ENCODE measurements around the gene SGCB. TPM values are rescaled to one million over a fixed set of nuclear protein-coding genes. Genes with fewer than 3 reads are reported as not detected.

The SGCB gene
- polyA plus RNA-seq, 2 of the 4 experiments (the other 2 are of a cell fraction) = 20.9 to 25.1 TPM

- H3K27ac ChIP-seq = no peak overlapping the region
- CTCF ChIA-PET = no interaction called here
- POLR2A ChIA-PET = no interaction called here
- TF ChIP-seq MAFK (IDR thresholded peaks at IDR 0.05; ENCODE audit: partially characterized antibody) (no peak), ELK1 (IDR thresholded peaks at IDR 0.05; ENCODE audit: low read depth, low read length) (no peak), EHF (CRISPR knock-in tag; IDR thresholded peaks at IDR 0.05) (no peak), RAD21 (conservative IDR thresholded peaks at IDR 0.05 in 1 of 2, IDR thresholded peaks at IDR 0.05 in 1 of 2) (no peak)
- FAIRE-seq (no peak), ATAC-seq (no peak), DNase-seq (ENCODE audit: low read depth in 1 of 2, low spot score in 1 of 2) (no peak)
- 89% methylated on average over 2 of the region's 2 CpGs for WGBS (ENCODE audit: missing lambda C conversion rate)
- H3K4me1 ChIP-seq = no peaks in the 10 kb centered on the region
- no peaks in the 10 kb centered on the region for H3K9me3 ChIP-seq
- H3K4me3 ChIP-seq = no peak overlapping the region
- H3K4me2 ChIP-seq = no peak overlapping the region
These were observed 27.1 kb downstream of the SGCB start for GRCh38 chr4:52010986-52011385.

- DNase-seq (ENCODE audit: low read depth in 1 of 2, low spot score in 1 of 2) (no peak), FAIRE-seq (no peak), ATAC-seq (no peak)
- ChIA-PET POLR2A (no interaction called here), CTCF (interaction anchor here (1.3 kb wide), 1 partner anchor 175 kb away, joined by 3 read pairs; no protein-coding TSS in a partner anchor)
- TF ChIP-seq ZNF302 (CRISPR knock-in tag; IDR thresholded peaks at IDR 0.05) (no peak), RARB (CRISPR knock-in tag; IDR thresholded peaks at IDR 0.05) (no peak), POLR2AphosphoS2 (conservative IDR thresholded peaks at IDR 0.05; ENCODE audit: low read length) (no peak), HDAC2 (IDR thresholded peaks at IDR 0.05) (no peak), TP53 (CRISPR knock-in tag; IDR thresholded peaks at IDR 0.05) (no peak)
- H3K9me3 ChIP-seq = no peaks in the 10 kb centered on the region
- no peak overlapping the region for H3K27ac ChIP-seq
- no peaks in the 10 kb centered on the region for H3K4me1 ChIP-seq
- no peak overlapping the region for H3K4me3 ChIP-seq
- WGBS (ENCODE audit: missing lambda C conversion rate) = 84% methylated on average over 4 of the region's 4 CpGs
- H3K4me2 ChIP-seq = no peak overlapping the region
These were observed 31.2 kb downstream of the SGCB start for GRCh38 chr4:52006887-52007286.

GRCh38 chr4:52005604-52006273 lies 32.4 kb downstream of the SGCB start:
- ChIA-PET POLR2A (no interaction called here), CTCF (interaction anchor here (1.3 kb wide), 1 partner anchor 174 kb away, joined by 3 read pairs; no protein-coding TSS in a partner anchor)
- Histone ChIP-seq H3K4me3 (no peak overlapping the region), H3K9me3 (no peaks in the 10 kb centered on the region), H3K4me2 (no peak overlapping the region), H3K4me1 (no peaks in the 10 kb centered on the region), H3K27ac (no peak overlapping the region)
- 84% methylated on average over 2 of the region's 2 CpGs for WGBS (ENCODE audit: missing lambda C conversion rate)
- TF ChIP-seq RARB (CRISPR knock-in tag; IDR thresholded peaks at IDR 0.05) = no peak
- TF ChIP-seq REST (IDR thresholded peaks at IDR 0.05) = no peak
- no peak for TF ChIP-seq TFCP2L1 (CRISPR knock-in tag; IDR thresholded peaks at IDR 0.05)
- no peak for TF ChIP-seq JUNB (IDR thresholded peaks at IDR 0.05)
- no peak for TF ChIP-seq NPAS2 (CRISPR knock-in tag; IDR thresholded peaks at IDR 0.05; ENCODE audit: borderline replicate concordance)
- TF ChIP-seq BCL3 (IDR thresholded peaks at IDR 0.05) = no peak
- no peak for TF ChIP-seq ESRRA (IDR thresholded peaks at IDR 0.05; ENCODE audit: borderline replicate concordance, low read length)
- TF ChIP-seq JUN (IDR thresholded peaks at IDR 0.05) = no peak
- no peak for TF ChIP-seq RFX5 (IDR thresholded peaks at IDR 0.05)
- TF ChIP-seq BHLHE40 (IDR thresholded peaks at IDR 0.05; ENCODE audit: low read depth, low read length) = no peak
- TF ChIP-seq FOSL2 (IDR thresholded peaks at IDR 0.05) = no peak
- no peak for TF ChIP-seq FOSL2 (CRISPR knock-in tag; IDR thresholded peaks at IDR 0.05)
- no peak for TF ChIP-seq RNF2 (IDR thresholded peaks at IDR 0.05; ENCODE audit: borderline replicate concordance, low read depth)
- TF ChIP-seq CBX8 (IDR thresholded peaks at IDR 0.05) = no peak
- no peak for TF ChIP-seq FOSB (CRISPR knock-in tag; IDR thresholded peaks at IDR 0.05)
- no peak for TF ChIP-seq POLR2A (IDR thresholded peaks at IDR 0.05; ENCODE audit: low read length)
- TF ChIP-seq NR3C1 (IDR thresholded peaks at IDR 0.05) = no peak
- no peak for TF ChIP-seq CHD2 (IDR thresholded peaks at IDR 0.05; ENCODE audit: low read length, partially characterized antibody)
- no peak for ATAC-seq
- no peak for DNase-seq (ENCODE audit: low read depth in 1 of 2, low spot score in 1 of 2)
- no peak for FAIRE-seq
